Breast epithelium (tissue), 4 donors: ENCODE measurements around the gene PRSS50. TPM values are rescaled to one million over a fixed set of nuclear protein-coding genes. Genes with fewer than 3 reads are reported as not detected.
"Not testable (repeated sequence)": the region's sequence is repeated elsewhere in the genome, so short reads cannot be mapped to it uniquely, and the experiment has no call there.

Experiments used
- DNase-seq, 2 donors: peaks; one replicate each; pipeline ENCODE4 v3.0.0-alpha.2; 2019; ENCODE audit warnings: low spot score in 2 of 2
- H3K27ac ChIP-seq, 2 donors: fragments of 200-600 bp; sonication (generic) in 1 of 2; one replicate each; pipeline ENCODE4 v1.5.1; 2016 to 2019; ENCODE audit warnings: mild to moderate bottlenecking in 1 of 2
- H3K27me3 ChIP-seq, 2 donors: fragments of 200-600 bp; sonication (generic) in 1 of 2; one replicate each; pipeline versions ENCODE4 v1.5.1 to v1.6.0; 2017 to 2019; ENCODE audit warnings: control low read depth in 1 of 2, mild to moderate bottlenecking in 1 of 2
- H3K36me3 ChIP-seq: fragments of 200-600 bp; one replicate; pipeline ENCODE4 v1.5.1; 2019
- H3K4me1 ChIP-seq, 2 donors: fragments of 200-600 bp; sonication (generic); one replicate each; pipeline ENCODE4 v1.5.1; 2016 to 2019; ENCODE audit warnings: control low read depth in 1 of 2
- H3K4me3 ChIP-seq, 3 donors: fragments of 200-600 bp; sonication (generic); 1 replicate in 2 of 3; 2 replicates in 1 of 3; pipeline ENCODE4 v1.5.1; 2016 to 2019; ENCODE audit warnings: mild to moderate bottlenecking in 3 of 3, moderate library complexity in 2 of 3
- H3K9me3 ChIP-seq, 2 donors: fragments of 200-600 bp; sonication (generic) in 1 of 2; one replicate each; pipeline ENCODE4 v1.5.1; 2016 to 2019; ENCODE audit warnings: control low read depth in 1 of 2
- CTCF ChIP-seq, 3 donors: fragments of 450-650 bp; IDR thresholded peaks; one replicate each; pipeline ENCODE4 v1.5.1; 2016 to 2017; ENCODE audit warnings: antibody characterized with exemption in 3 of 3, mild to moderate bottlenecking in 3 of 3, moderate library complexity in 3 of 3
- POLR2A ChIP-seq: fragments of 450-650 bp; IDR thresholded peaks from one replicate; pipeline ENCODE4 v1.6.1; 2016; ENCODE audit warnings: antibody characterized with exemption, mild to moderate bottlenecking, moderate library complexity
- POLR2AphosphoS5 ChIP-seq, 3 donors: sonication (generic); formaldehyde crosslinking; IDR thresholded peaks; one replicate each; pipeline ENCODE4 v1.6.1; 2017; ENCODE audit warnings: antibody characterized with exemption in 3 of 3
- intact Hi-C: fragments of 100-400 bp; cut with DNase I; formaldehyde crosslinking; loops from one replicate; pipeline ENCODE4 v1.15.1; 2023; ENCODE audit warnings: low total_unique reads
- total RNA-seq, 3 donors: library from RNA; depleted of rRNA; stranded (reverse); fragments of >200 nt; gene quantifications; one replicate each; pipeline ENCODE4 v1.1.0, GENCODE V29; 2016

The PRSS50 gene
- total RNA-seq, 3 donors from 2014 or later, result 2.9 to 3.6 TPM; not detected in 1

GRCh38 chr3:46756642-46757041 is 39.0 kb upstream of the PRSS50 start:
- no peak for TF ChIP-seq POLR2AphosphoS5 (IDR thresholded peaks at IDR 0.05)
- TF ChIP-seq POLR2A, result no peak
- no peak for TF ChIP-seq CTCF (IDR thresholded peaks at IDR 0.05)
- no peak overlapping the region for H3K4me3 ChIP-seq
- intact Hi-C loops, result no loop called here
- no peaks in the 10 kb centered on the region for H3K27me3 ChIP-seq
- DNase-seq, result no peak
- H3K27ac ChIP-seq, result no peak overlapping the region
- no peaks in the 10 kb centered on the region for H3K36me3 ChIP-seq
- no peaks in the 10 kb centered on the region for H3K4me1 ChIP-seq
- H3K9me3 ChIP-seq, result no peaks in the 10 kb centered on the region

GRCh38 chr3:46755646-46756045 is 38.0 kb upstream of the PRSS50 start:
- intact Hi-C loops, result no loop called here
- DNase-seq, result no peak
- no peak overlapping the region for H3K27ac ChIP-seq
- no peak overlapping the region for H3K4me3 ChIP-seq
- no peaks in the 10 kb centered on the region for H3K9me3 ChIP-seq
- H3K27me3 ChIP-seq, result no peaks in the 10 kb centered on the region
- no peaks in the 10 kb centered on the region for H3K4me1 ChIP-seq
- H3K36me3 ChIP-seq, result no peaks in the 10 kb centered on the region
- no peak for TF ChIP-seq POLR2AphosphoS5 (IDR thresholded peaks at IDR 0.05)
- TF ChIP-seq POLR2A, result no peak
- no peak for TF ChIP-seq CTCF (IDR thresholded peaks at IDR 0.05)

- DNase-seq, H3K4me1 ChIP-seq, H3K27ac ChIP-seq, H3K27me3 ChIP-seq, H3K9me3 ChIP-seq, intact Hi-C loops, H3K4me3 ChIP-seq, H3K36me3 ChIP-seq: not testable (repeated sequence)
Observed at GRCh38 chr3:46753127-46753526, 35.5 kb upstream of the PRSS50 start.

GRCh38 chr3:46750555-46751038 is 32.9 kb upstream of the PRSS50 start:
- intact Hi-C loops, result no loop called here
- TF ChIP-seq POLR2A (no peak), POLR2AphosphoS5 (IDR thresholded peaks at IDR 0.05) (no peak), CTCF (IDR thresholded peaks at IDR 0.05) (no peak)

GRCh38 chr3:46749129-46749528 is 31.5 kb upstream of the PRSS50 start:
- Histone ChIP-seq H3K9me3 (no peaks in the 10 kb centered on the region), H3K27me3 (no peaks in the 10 kb centered on the region), H3K27ac (no peak overlapping the region), H3K4me3 (no peak overlapping the region), H3K4me1 (no peaks in the 10 kb centered on the region), H3K36me3 (no peaks in the 10 kb centered on the region)
- DNase-seq, result no peak
- no peak for TF ChIP-seq CTCF (IDR thresholded peaks at IDR 0.05)
- TF ChIP-seq POLR2AphosphoS5 (IDR thresholded peaks at IDR 0.05), result no peak
- no peak for TF ChIP-seq POLR2A
- intact Hi-C loops, result loop anchor here (5.0 kb wide), 1 partner anchor 817 kb away; no protein-coding TSS in a partner anchor

More at GRCh38 chr3:46750555-46751038, 32.9 kb upstream of the PRSS50 start:
- Histone ChIP-seq H3K4me3 (no peak overlapping the region), H3K27me3 (no peaks in the 10 kb centered on the region), H3K36me3 (no peaks in the 10 kb centered on the region), H3K27ac (no peak overlapping the region), H3K4me1 (no peaks in the 10 kb centered on the region), H3K9me3 (no peaks in the 10 kb centered on the region)
- no peak for DNase-seq

- Histone ChIP-seq H3K36me3 (no peaks in the 10 kb centered on the region), H3K4me3 (no peak overlapping the region), H3K4me1 (no peaks in the 10 kb centered on the region), H3K27me3 (no peaks in the 10 kb centered on the region), H3K9me3 (no peaks in the 10 kb centered on the region), H3K27ac (no peak overlapping the region)
- intact Hi-C loops, result loop anchor here (5.0 kb wide), 1 partner anchor 816 kb away; no protein-coding TSS in a partner anchor
- TF ChIP-seq CTCF (IDR thresholded peaks at IDR 0.05) (no peak), POLR2AphosphoS5 (IDR thresholded peaks at IDR 0.05) (no peak), POLR2A (no peak)
- no peak for DNase-seq
Observed at GRCh38 chr3:46748170-46748569, 30.5 kb upstream of the PRSS50 start.
